K562 (cell line): Measurements from ENCODE around the gene CFAP54. TPM values are rescaled to one million over a fixed set of nuclear protein-coding genes. Genes with fewer than 3 reads are reported as not detected.
A peak's percentile ranks its signal among the peaks of the same experiment; 100 is the strongest.

Source experiments
- ATAC-seq: fragments of 200-7000 bp; cut with Tn5 transposase; 3 replicates; pipeline ENCODE4 v1.9.1; 2020; ENCODE audit warnings: moderate library complexity
- BruUV-seq: library from RNA; stranded (reverse); fragments of 400-500 nt; replicated peaks from 2 replicates; lab custom pipeline; 2021; lab: Mats Ljungman, UMichigan
- CTCF ChIA-PET: fragments of 300-600 bp; formaldehyde crosslinking; extraction: SDS; loops from one replicate; lab custom pipeline; 2021; ENCODE audit warnings: low intra/inter-chr PET ratio; lab: Yijun Ruan, JAX
- POLR2A ChIA-PET: fragments of 300-600, 350-650 bp; sonication (Branson Sonifier 250); formaldehyde crosslinking; extraction: SDS; loops from one replicate; lab custom pipeline; 2021; ENCODE audit warnings: antibody characterized with exemption, inconsistent platforms; lab: Yijun Ruan, JAX
- DNase-seq, 4 experiments: peaks; one replicate each; pipeline versions ENCODE4 v3.0.0 to v3.0.0-alpha.2; 2011 to 2018; ENCODE audit warnings: low spot score in 3 of 4, mixed read lengths in 3 of 4; ENCODE audit errors: extremely low read depth in 1 of 4
- FAIRE-seq: peaks from 2 replicates; lab custom pipeline; 2011; peaks lifted over from hg19 to GRCh38; lab: Jason Lieb, UNC
- H2AFZ ChIP-seq: 2 replicates; pipeline ENCODE4 v1.6.0; 2011; ENCODE audit warnings: low read depth, low read length, control low read depth, inconsistent platforms
- H3K27ac ChIP-seq: fragments of 200-600 bp; 3 replicates; pipeline ENCODE4 v1.8.0; 2011; ENCODE audit warnings: low read depth, mild to moderate bottlenecking, control low read depth, inconsistent platforms, low read length, moderate library complexity, mixed read lengths; ENCODE audit errors: extremely low read depth
- H3K27me3 ChIP-seq, 2 experiments: fragments of 300-600 bp in 1 of 2; 2 replicates in 1 of 2; 3 replicates in 1 of 2; pipeline versions ENCODE4 v1.6.0 to v1.8.0; 2011; ENCODE audit warnings: inconsistent platforms in 2 of 2, low read length in 2 of 2, mild to moderate bottlenecking in 1 of 2, mixed read lengths in 1 of 2, moderate library complexity in 1 of 2; ENCODE audit not compliant: control insufficient read depth in 2 of 2, insufficient read depth in 2 of 2
- H3K36me3 ChIP-seq: fragments of 300-600 bp; 3 replicates; pipeline ENCODE4 v1.8.0; 2011; ENCODE audit warnings: mild to moderate bottlenecking, low read length, inconsistent platforms; ENCODE audit not compliant: control insufficient read depth, insufficient read depth
- H3K4me1 ChIP-seq, 2 experiments: fragments of 200-600 bp in 1 of 2; replicated peaks in 1 of 2; 2 replicates in 1 of 2; 3 replicates in 1 of 2; pipeline versions ENCODE4 v1.5.1 to v1.8.0; 2011; ENCODE audit warnings: inconsistent platforms in 2 of 2, low read length in 2 of 2, mild to moderate bottlenecking in 1 of 2, mixed read lengths in 1 of 2, moderate library complexity in 1 of 2; ENCODE audit not compliant: control insufficient read depth in 2 of 2, insufficient read depth in 2 of 2
- H3K4me2 ChIP-seq: 2 replicates; pipeline ENCODE4 v1.6.1; 2011; ENCODE audit warnings: low read length, control low read depth, inconsistent platforms, mixed read lengths; ENCODE audit not compliant: insufficient read depth
- H3K4me3 ChIP-seq: fragments of 200-600 bp; sonication (generic), shearing (Covaris generic); 2 replicates; pipeline ENCODE4 v1.5.1; 2016; ENCODE audit warnings: control low read depth, inconsistent platforms
- H3K79me2 ChIP-seq: fragments of 200-600 bp; 3 replicates; pipeline ENCODE4 v1.8.0; 2011; ENCODE audit warnings: low read length, inconsistent platforms; ENCODE audit not compliant: control insufficient read depth, insufficient read depth
- H3K9ac ChIP-seq, 2 experiments: 2 replicates each; pipeline versions ENCODE4 v1.6.0 to v1.6.1; 2011; ENCODE audit warnings: low read depth in 2 of 2, low read length in 2 of 2, control low read depth in 1 of 2, inconsistent platforms in 1 of 2, mild to moderate bottlenecking in 1 of 2, mixed read lengths in 1 of 2; ENCODE audit not compliant: insufficient read depth in 1 of 2
- H3K9me1 ChIP-seq: one replicate; pipeline ENCODE4 v1.6.0; 2011; ENCODE audit warnings: inconsistent platforms, mild to moderate bottlenecking, low read length, moderate library complexity; ENCODE audit not compliant: control insufficient read depth, insufficient read depth
- H3K9me3 ChIP-seq: replicated peaks from 2 replicates; pipeline ENCODE4 v1.5.1; 2011; ENCODE audit warnings: low read depth, low read length, inconsistent platforms; ENCODE audit not compliant: control insufficient read depth, insufficient read depth
- H4K20me1 ChIP-seq: replicated peaks from 2 replicates; pipeline ENCODE4 v1.6.1; 2011; ENCODE audit warnings: low read length, inconsistent platforms, mixed read lengths; ENCODE audit not compliant: control insufficient read depth, insufficient read depth
- C11orf30 ChIP-seq: fragments of 450-650 bp; IDR thresholded peaks from 2 replicates; pipeline ENCODE4 v1.6.1; 2016; ENCODE audit warnings: low read depth, mild to moderate bottlenecking
- MAFF ChIP-seq: IDR thresholded peaks from 2 replicates; pipeline ENCODE4 v1.6.1; 2012; ENCODE audit warnings: low read length, improper control_type of control experiment
- MAFK ChIP-seq: IDR thresholded peaks from 2 replicates; pipeline ENCODE4 v1.6.1; 2011; ENCODE audit warnings: low read length, improper control_type of control experiment
- MTA3 ChIP-seq: fragments of 450-650 bp; formaldehyde crosslinking; IDR thresholded peaks from 2 replicates; pipeline ENCODE4 v1.6.1; 2017; ENCODE audit warnings: mild to moderate bottlenecking, borderline replicate concordance
- MYC ChIP-seq, 2 experiments: fragments of 250-450 bp in 1 of 2; sonication (Bioruptor Pico) in 1 of 2; IDR thresholded peaks; 2 replicates each; pipeline versions ENCODE4 v1.5.1 to v1.6.1; 2012 to 2021; ENCODE audit warnings: low read depth in 2 of 2, borderline replicate concordance in 1 of 2, improper control_type of control experiment in 1 of 2, low read length in 1 of 2, mild to moderate bottlenecking in 1 of 2, moderate library complexity in 1 of 2
- NFE2 ChIP-seq: IDR thresholded peaks from 2 replicates; pipeline ENCODE4 v1.6.1; 2014; ENCODE audit warnings: antibody characterized with exemption, low read depth
- ZNF316 ChIP-seq: fragments of 450-650 bp; IDR thresholded peaks from 2 replicates; pipeline ENCODE4 v1.6.1; 2016
- WGBS: fragments of 100-300 bp; shearing (Covaris generic); methylation state at CpG from one replicate; pipeline ENCODE4 v1.1.6; 2016; ENCODE audit warnings: low coverage, mixed read lengths; ENCODE audit not compliant: insufficient coverage; ENCODE audit errors: missing lambda C conversion rate; 5-methylcytosine and 5-hydroxymethylcytosine counted together
- in situ Hi-C: fragments of 300-500 bp; cut with MboI; formaldehyde crosslinking; loops from 4 replicates; pipeline ENCODE4 v1.15.0; 2018; ENCODE audit warnings: inconsistent platforms, mixed read lengths
- intact Hi-C: fragments of 100-400 bp; cut with micrococcal nuclease; formaldehyde crosslinking; loops from 2 replicates; pipeline ENCODE4 v1.14.2; 2022
- polyA plus RNA-seq, 8 experiments: library from polyadenylated mRNA; depleted of rRNA in 4 of 8; stranded (reverse) in 5 of 8; unstranded in 3 of 8; fragments of >200 nt; fragmentation: Nextera tagmentation in 2 of 8; fragmentation: Illumina TruSeq in 1 of 8; extraction: Ambion mirVana in 2 of 8; extraction: Trizol in 1 of 8; gene quantifications; 2 replicates each; pipeline versions ENCODE4 v1.2.1 to v1.2.3, GENCODE V29; 2011 to 2014; ENCODE audit warnings: inconsistent platforms in 1 of 8, missing spikeins in 1 of 8
- total RNA-seq, 7 experiments: library from RNA; depleted of rRNA in 6 of 7; stranded (reverse); fragments of >200 nt in 6 of 7; fragmentation: Illumina TruSeq in 2 of 7; extraction: Trizol in 2 of 7; gene quantifications; 2 replicates each; pipeline versions ENCODE4 v1.2.1 to v1.2.3, GENCODE V29; 2011 to 2021; ENCODE audit warnings: low replicate concordance in 1 of 7
- TF ChIP-seq, protein P1 (sequence below): fragments of 450-650 bp; IDR thresholded peaks from one replicate; pipeline ENCODE4 v1.6.1; 2018; ENCODE audit warnings: mild to moderate bottlenecking, moderate library complexity; ENCODE audit not compliant: partially characterized antibody

The CFAP54 gene
- total and polyA plus RNA-seq, 9 of the 15 experiments (the other 6 are each of a cell fraction or from before 2014, with no cell fraction given), result 0.03 to 0.23 (median 0.10) TPM; not detected in 3

DNA sequence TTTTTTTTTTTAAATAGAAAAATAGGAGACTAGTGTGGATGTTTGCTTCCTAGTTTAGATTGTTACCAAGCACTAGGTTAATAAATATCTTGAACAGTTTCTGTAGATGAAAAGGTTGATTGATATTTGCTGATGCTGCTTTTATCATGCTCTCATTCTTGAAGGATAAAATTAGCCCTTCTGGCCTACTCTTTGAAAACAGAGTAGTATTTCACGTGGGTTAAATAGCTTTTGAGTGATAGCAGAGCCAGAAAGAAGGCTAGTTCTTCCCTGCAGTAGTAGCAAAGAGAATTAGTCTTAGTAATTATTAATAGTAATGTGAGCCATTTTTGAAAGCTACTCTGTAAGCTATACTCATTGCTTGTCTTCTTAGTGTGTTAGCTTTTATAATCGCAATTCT is 422.9 kb downstream of the CFAP54 start:
- intact Hi-C loops, result no loop called here
- peaks cover 7% of the 10 kb centered on the region; the same call in 2 of the 3 replicates for H3K36me3 ChIP-seq
- DNase-seq (no peak), FAIRE-seq (no peak), ATAC-seq (no peak)
- peaks cover 2 to 6% of the 10 kb centered on the region in 2 experiments; a peak in 4 of 5 replicates for H3K4me1 ChIP-seq
- no peak overlapping the region for H3K4me2 ChIP-seq
- H3K27me3 ChIP-seq, result no peaks in the 10 kb centered on the region
- H3K4me3 ChIP-seq, result no peak overlapping the region
- WGBS, result 58% methylated on average over 2 of the region's 2 CpGs
- no peaks in the 10 kb centered on the region for H3K9me1 ChIP-seq
- H3K9ac ChIP-seq, result no peak overlapping the region
- H3K79me2 ChIP-seq, result peaks cover 38% of the 10 kb centered on the region
- no peaks in the 10 kb centered on the region for H4K20me1 ChIP-seq
- no TSS peak for BruUV-seq
- POLR2A ChIA-PET, result no interaction called here
- CTCF ChIA-PET, result no interaction called here
- in situ Hi-C loops, result no loop called here
- no peak for TF ChIP-seq MYC (IDR thresholded peaks at IDR 0.05; ENCODE audit: low read depth, low read length)
- TF ChIP-seq MYC (CRISPR knock-in tag; IDR thresholded peaks at IDR 0.05; ENCODE audit: borderline replicate concordance, low read depth), result no peak
- peak; percentile 74 for TF ChIP-seq ZNF316
- peak; percentile 49; the same call in 1 of the 2 replicates for TF ChIP-seq C11orf30
- no peak for TF ChIP-seq NFE2
- TF ChIP-seq, protein P1, sequence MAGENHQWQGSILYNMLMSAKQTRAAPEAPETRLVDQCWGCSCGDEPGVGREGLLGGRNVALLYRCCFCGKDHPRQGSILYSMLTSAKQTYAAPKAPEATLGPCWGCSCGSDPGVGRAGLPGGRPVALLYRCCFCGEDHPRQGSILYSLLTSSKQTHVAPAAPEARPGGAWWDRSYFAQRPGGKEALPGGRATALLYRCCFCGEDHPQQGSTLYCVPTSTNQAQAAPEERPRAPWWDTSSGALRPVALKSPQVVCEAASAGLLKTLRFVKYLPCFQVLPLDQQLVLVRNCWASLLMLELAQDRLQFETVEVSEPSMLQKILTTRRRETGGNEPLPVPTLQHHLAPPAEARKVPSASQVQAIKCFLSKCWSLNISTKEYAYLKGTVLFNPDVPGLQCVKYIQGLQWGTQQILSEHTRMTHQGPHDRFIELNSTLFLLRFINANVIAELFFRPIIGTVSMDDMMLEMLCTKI, result no peak
- TF ChIP-seq MTA3, result no peak
- peak; percentile 40; the same call in 1 of the 2 replicates for TF ChIP-seq MAFK
- TF ChIP-seq MAFF, result peak; percentile 40; the same call in 1 of the 2 replicates
- no peak overlapping the region for H3K27ac ChIP-seq
- no peak overlapping the region for H2AFZ ChIP-seq
- no peaks in the 10 kb centered on the region for H3K9me3 ChIP-seq
